Islet of Langerhans (tissue), 1 donor: ENCODE data around the gene RBPJL.
"Not testable (repeated sequence)": the region's sequence is repeated elsewhere in the genome, so short reads cannot be mapped to it uniquely, and the experiment has no call there.

ENCODE experiments used
- FAIRE-seq: peaks from one replicate; lab custom pipeline; 2011; peaks lifted over from hg19 to GRCh38; lab: Jason Lieb, UNC

RBPJL gene

GRCh38 chr20:45342855-45343531 is 36.4 kb downstream of the RBPJL start:
- no peak for FAIRE-seq

GRCh38 chr20:45343532-45344167 is 37.0 kb downstream of the RBPJL start:
- no peak for FAIRE-seq

- no peak for FAIRE-seq
These were observed 37.7 kb downstream of the RBPJL start for GRCh38 chr20:45344168-45344860.

- no peak for FAIRE-seq
These were observed 38.7 kb downstream of the RBPJL start for GRCh38 chr20:45345104-45345936.

- FAIRE-seq, result no peak
These were observed 39.7 kb downstream of the RBPJL start for GRCh38 chr20:45346291-45346718.

- no peak for FAIRE-seq
These were observed 40.2 kb downstream of the RBPJL start for GRCh38 chr20:45346851-45347250.

- no peak for FAIRE-seq
These were observed 40.8 kb downstream of the RBPJL start for GRCh38 chr20:45347297-45347935.

GRCh38 chr20:45347936-45348778 is 41.5 kb downstream of the RBPJL start, which contains the start of gene SDC4:
SDC4 (minus strand) TSS chr20:45348424; CDS start chr20:45348384, 40 bp downstream.
- no peak for FAIRE-seq

- no peak for FAIRE-seq
These were observed 43.6 kb downstream of the RBPJL start for GRCh38 chr20:45350217-45350616.

- FAIRE-seq, result not testable (repeated sequence)
These were observed 44.2 kb downstream of the RBPJL start for GRCh38 chr20:45350795-45351194.

- FAIRE-seq, result no peak
These were observed 46.1 kb downstream of the RBPJL start for GRCh38 chr20:45352729-45353128.

GRCh38 chr20:45353746-45354145 is 47.1 kb downstream of the RBPJL start:
- FAIRE-seq, result no peak

- FAIRE-seq, result no peak
These were observed 48.0 kb downstream of the RBPJL start for GRCh38 chr20:45354423-45355208.

GRCh38 chr20:45355209-45356084 is 48.8 kb downstream of the RBPJL start:
- FAIRE-seq, result no peak

GRCh38 chr20:45358282-45359068 is 51.8 kb downstream of the RBPJL start:
- no peak for FAIRE-seq

- FAIRE-seq, result no peak
These were observed 52.4 kb downstream of the RBPJL start for GRCh38 chr20:45359069-45359405.

- FAIRE-seq, result no peak
These were observed 52.9 kb downstream of the RBPJL start for GRCh38 chr20:45359406-45360148.

- no peak for FAIRE-seq
These were observed 55.2 kb downstream of the RBPJL start for GRCh38 chr20:45361793-45362192.
